Stimulated activated CD8-positive, alpha-beta memory T cell treated with anti-CD3 and anti-CD28 coated beads, Interleukin-15, amount 100 ng/mL, for 1 hour (primary cell): Measurements from ENCODE around the gene UNC13A.
"Not testable (repeated sequence)": the region's sequence is repeated elsewhere in the genome, so short reads cannot be mapped to it uniquely, and the experiment has no call there.

Experiments used
- DNase-seq: peaks from one replicate; pipeline ENCODE4 v3.0.0-alpha.2; 2020; ENCODE audit warnings: low read depth

The UNC13A gene

GRCh38 chr19:17567940-17568339 lies 120.2 kb downstream of the UNC13A start:
- no peak for DNase-seq

GRCh38 chr19:17565611-17566010 lies 122.5 kb downstream of the UNC13A start:
- no peak for DNase-seq

DNA sequence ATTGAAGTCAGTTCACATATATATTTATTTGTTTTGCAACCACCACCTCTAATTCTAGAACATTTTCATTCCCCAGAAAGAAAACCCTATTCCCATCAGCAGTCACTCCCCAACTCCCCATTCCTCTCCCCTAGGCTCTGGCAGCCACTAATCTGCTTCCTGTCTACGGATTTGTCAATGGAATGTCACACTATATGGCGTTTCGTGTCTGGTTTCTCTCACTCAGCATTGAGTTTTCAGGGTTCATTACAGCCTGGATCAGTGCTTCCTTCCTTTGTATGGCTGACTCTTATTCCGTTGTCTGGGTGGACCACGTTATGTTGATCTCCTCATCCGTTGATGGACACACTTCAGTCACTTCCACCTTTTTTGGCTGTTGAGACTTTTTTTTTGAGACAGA lies 123.4 kb downstream of the UNC13A start:
- no peak for DNase-seq

GRCh38 chr19:17562561-17562960 lies 125.6 kb downstream of the UNC13A start:
- no peak for DNase-seq

GRCh38 chr19:17562097-17562496 lies 126.1 kb downstream of the UNC13A start:
- DNase-seq: no peak

GRCh38 chr19:17560205-17560595 lies 128.0 kb downstream of the UNC13A start:
- DNase-seq: no peak

GRCh38 chr19:17557466-17557865 lies 130.7 kb downstream of the UNC13A start:
- no peak for DNase-seq

DNA sequence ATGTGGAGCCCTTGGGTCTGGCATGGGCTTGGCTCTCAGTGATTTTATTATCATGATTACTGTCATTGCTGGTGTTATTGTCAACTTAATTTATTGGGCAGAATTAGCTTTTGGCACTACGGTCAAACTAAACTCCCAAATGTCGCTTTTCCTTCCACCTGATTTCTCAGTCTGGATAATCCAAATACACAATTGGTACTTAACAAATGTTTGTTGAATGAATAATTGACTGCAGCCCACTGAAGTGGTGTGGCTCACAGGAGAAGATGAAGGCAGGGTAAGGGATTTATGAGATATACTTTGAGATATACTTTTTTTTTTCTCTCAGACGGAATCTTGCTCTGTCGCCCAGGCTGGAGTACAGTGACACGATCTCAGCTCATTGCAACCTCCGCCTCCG lies 131.2 kb downstream of the UNC13A start:
- DNase-seq: no peak

- DNase-seq: peak; percentile 6
Measured at GRCh38 chr19:17555929-17556813, 132.0 kb downstream of the UNC13A start.

- DNase-seq: peak; percentile 99
Measured at GRCh38 chr19:17555480-17555928, 132.7 kb downstream of the UNC13A start, which contains the start of gene COLGALT1. TSS of gene COLGALT1 (plus strand) at chr19:17555649. CDS start at chr19:17555714, 65 bp downstream.

DNA sequence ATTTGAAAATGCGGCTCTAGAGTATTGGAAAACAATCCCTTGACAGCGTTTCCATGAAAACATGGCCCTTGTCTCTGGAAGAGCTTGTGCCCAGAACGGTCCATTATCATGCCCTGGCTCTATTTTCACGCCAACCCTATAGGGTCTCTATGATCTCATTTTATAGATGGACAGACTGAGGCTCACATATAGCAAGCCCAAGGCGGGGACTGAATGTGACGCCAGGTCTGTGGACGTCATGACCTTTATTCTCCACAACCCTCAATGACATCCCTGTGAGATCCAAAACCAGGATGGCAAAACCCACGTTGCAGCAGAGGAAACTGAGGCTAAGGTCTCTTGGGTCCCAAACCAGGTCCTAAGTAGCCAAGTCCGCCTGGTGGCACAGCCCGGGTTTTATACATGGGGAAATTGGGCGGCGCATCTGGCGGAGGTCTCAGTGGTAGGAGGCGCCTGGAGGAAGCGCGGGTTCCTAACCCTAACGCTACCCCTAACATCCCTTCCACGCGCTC lies 133.1 kb downstream of the UNC13A start:
- no peak for DNase-seq

GRCh38 chr19:17553256-17553655 lies 134.9 kb downstream of the UNC13A start:
- DNase-seq: no peak

DNA sequence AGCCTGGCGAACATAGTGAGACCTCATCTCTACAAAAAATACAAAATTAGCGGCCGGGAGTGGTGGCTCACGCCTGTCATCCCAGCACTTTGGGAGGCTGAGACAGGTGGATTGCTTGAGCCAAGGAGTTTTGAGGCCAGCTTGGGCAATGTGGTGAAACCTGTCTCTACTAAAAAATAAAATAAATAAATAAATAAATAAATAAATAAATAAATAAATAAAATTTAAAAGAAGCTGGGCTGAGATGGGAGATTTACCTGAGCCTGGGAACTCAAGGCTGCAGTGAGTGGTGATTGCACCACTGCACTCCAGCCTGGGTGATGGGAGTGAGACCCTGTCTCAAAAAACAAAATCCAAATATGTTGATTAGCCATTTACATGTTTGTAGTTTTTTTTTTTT lies 135.4 kb downstream of the UNC13A start:
- DNase-seq: not testable (repeated sequence)
